ENCODE measurements around the gene KAT5.
"Not testable (repeated sequence)": the region's sequence is repeated elsewhere in the genome, so short reads cannot be mapped to it uniquely, and the experiment has no call there.

The KAT5 gene

DNA sequence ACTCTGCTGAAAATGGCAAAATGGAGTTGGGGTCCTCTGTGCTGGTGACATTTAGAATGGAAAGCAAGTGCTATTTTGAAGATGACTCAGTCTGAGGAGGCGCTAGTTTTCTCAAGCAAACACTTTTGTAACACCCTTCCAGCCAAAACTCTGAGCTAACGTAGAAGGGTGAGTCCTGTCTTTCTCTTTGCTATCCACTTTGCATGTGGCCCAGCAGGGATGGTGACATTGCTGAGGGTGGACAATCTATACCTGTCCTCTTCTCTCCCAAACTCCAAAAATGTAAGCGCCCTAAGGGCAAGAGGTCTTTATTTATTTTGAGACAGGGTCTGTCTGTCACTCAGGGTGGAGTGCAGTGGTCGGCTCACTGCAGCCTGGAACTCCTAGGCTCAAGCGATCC, 3.6 kb upstream of the KAT5 start:
- in situ Hi-C loops (cut with HindIII; ENCODE audit: low sequenced_read_pairs) = no loop called here

DNA sequence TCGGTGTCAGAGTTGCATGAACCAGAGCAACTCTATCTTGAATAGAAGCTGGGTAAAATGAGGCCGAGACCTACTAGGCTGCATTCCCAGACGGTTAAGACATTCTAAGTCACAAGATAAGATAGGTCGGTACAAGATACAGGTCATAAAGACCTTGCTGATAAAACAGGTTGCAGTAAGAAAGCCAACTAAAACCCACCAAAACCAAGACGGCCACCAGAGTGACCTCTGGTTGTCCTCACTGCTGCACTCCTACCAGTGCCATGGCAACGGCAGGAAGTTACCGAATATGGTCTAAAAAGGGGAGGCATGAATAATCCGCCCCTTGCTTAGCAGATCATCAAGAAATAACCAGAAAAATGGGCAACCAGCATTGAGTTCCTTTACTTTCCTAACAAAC, 2.4 kb upstream of the KAT5 start:
- in situ Hi-C loops (cut with HindIII; ENCODE audit: low sequenced_read_pairs) = no loop called here

DNA sequence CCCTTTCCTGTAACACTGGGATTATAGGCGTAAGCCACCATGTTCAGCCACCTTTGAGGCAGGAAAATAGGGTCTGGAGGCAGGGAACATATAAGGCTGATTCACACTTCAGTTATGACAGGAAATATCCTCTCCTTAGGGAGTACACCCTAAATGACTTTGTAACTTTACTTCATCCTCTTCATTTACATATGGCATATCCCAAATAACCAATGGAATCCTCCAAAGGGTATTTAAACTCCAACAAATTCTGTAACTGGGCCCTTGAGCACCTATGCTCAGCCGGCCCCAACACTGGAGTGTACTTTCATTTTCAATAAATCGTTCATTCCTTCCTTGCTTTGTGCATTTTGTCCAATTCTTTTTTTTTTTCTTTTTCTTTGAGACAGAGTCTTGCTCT, 1.6 kb upstream of the KAT5 start:
- in situ Hi-C loops (cut with HindIII; ENCODE audit: low sequenced_read_pairs) = no loop called here

- in situ Hi-C loops (cut with HindIII; ENCODE audit: low sequenced_read_pairs) = no loop called here
These were observed 603 bp downstream of the KAT5 start for GRCh38 chr11:65712633-65713076.

DNA sequence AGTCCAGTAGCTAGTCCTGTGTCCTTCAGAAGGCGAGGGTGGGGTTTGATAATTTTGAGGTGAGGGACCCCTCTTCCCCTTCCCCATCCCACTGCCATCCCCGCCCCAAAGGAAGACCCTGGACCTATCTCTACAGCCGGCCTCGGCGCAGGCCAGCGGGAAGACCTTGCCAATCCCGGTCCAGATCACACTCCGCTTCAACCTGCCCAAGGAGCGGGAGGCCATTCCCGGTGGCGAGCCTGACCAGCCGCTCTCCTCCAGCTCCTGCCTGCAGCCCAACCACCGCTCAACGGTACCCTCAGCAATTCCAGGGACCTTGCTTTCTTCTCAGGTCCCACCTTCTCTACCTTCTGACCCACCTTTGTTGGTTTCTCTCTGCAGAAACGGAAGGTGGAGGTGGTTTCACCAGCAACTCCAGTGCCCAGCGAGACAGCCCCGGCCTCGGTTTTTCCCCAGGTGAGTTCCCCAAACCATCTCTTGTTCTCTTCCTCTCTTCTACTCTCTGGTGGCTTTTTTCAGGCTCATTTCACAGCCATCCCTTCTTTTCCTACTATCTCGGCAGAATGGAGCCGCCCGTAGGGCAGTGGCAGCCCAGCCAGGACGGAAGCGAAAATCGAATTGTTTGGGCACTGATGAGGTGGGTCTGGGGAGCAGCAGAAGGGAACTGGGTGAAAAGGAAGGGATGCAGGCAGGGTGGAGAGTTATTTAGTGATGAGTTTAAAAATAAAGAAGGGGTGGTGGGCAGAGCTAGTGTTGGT, 1.3 kb downstream of the KAT5 start:
- in situ Hi-C loops (cut with HindIII; ENCODE audit: low sequenced_read_pairs) = no loop called here

DNA sequence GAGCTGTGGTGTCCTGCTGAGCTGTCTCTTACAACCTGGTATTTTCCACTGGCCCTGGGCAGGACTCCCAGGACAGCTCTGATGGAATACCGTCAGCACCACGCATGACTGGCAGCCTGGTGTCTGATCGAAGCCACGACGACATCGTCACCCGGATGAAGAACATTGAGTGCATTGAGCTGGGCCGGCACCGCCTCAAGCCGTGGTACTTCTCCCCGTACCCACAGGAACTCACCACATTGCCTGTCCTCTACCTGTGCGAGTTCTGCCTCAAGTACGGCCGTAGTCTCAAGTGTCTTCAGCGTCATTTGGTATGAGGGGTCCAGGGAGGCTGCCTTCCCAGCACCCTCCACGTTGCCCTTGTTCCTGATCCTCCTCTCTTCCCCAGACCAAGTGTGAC, 2.4 kb downstream of the KAT5 start:
- in situ Hi-C loops (cut with HindIII; ENCODE audit: low sequenced_read_pairs) = no loop called here

DNA sequence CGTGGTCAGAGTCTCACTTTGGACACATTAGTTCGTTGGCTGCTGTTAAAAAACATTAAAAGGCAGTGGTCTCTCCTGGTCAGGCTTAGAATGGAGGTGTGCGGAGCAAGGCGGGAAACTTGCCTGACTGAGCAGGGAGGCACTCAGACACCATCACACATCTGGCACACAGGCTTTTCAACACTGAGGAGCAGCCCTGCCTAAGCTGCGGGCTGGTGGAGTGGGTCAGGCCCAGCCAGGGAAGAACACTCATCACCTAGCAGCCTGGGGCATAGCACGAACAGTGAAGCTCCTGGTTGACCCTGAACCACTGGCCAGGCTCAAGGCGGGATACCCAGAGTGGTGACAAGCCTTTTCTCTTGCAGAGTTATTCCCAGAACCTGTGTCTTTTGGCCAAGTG, 4.2 kb downstream of the KAT5 start:
- in situ Hi-C loops (cut with HindIII; ENCODE audit: low sequenced_read_pairs) = no loop called here

- in situ Hi-C loops (cut with HindIII; ENCODE audit: low sequenced_read_pairs) = no loop called here
These were observed 4.8 kb downstream of the KAT5 start for GRCh38 chr11:65716774-65717405.

GRCh38 chr11:65717906-65718305, 5.9 kb downstream of the KAT5 start:
- in situ Hi-C loops (cut with HindIII; ENCODE audit: low sequenced_read_pairs) = no loop called here

DNA sequence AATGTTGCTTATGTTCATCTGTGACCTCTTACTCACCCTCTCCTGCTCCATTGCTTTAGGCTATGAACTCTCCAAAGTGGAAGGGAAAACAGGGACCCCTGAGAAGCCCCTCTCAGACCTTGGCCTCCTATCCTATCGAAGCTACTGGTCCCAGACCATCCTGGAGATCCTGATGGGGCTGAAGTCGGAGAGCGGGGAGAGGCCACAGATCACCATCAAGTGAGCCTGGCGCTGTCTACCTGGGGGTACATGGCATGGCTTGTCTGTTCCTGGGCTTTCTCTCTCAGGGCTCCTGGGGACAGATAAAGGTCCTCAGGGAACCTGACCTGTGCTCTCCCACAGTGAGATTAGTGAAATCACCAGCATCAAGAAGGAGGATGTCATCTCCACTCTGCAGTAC, 6.5 kb downstream of the KAT5 start:
- in situ Hi-C loops (cut with HindIII; ENCODE audit: low sequenced_read_pairs) = no loop called here

DNA sequence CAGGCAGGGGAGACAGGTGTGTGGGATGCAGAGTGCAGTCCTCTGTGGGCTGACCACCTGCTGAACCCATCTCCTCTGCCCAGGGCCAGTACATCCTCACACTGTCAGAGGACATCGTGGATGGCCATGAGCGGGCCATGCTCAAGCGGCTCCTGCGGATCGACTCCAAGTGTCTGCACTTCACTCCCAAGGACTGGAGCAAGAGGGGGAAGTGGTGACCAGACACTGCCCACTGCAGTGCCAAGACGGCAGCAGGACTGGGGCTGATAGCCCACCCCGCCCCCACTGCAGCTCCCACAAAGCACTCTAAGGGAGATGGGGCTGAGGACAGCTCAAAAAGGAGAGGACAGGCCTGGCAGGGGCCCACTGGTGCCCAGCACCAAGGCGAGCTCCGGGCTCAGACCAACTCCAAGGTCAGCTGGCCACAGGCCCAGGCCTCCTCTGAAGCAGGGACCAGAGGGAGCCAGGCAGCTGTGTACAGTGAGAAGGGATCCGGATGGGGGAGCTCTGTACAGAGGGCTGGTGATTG, 7.0 kb downstream of the KAT5 start:
- in situ Hi-C loops (cut with HindIII; ENCODE audit: low sequenced_read_pairs) = no loop called here

GRCh38 chr11:65719871-65720210, 7.8 kb downstream of the KAT5 start:
- in situ Hi-C loops (cut with HindIII; ENCODE audit: low sequenced_read_pairs) = no loop called here

GRCh38 chr11:65720211-65720934, 8.3 kb downstream of the KAT5 start, which contains the start of gene RNASEH2C:
RNASEH2C (minus strand) TSS chr11:65720798; CDS start chr11:65720758, 40 bp downstream.
- in situ Hi-C loops (cut with HindIII; ENCODE audit: low sequenced_read_pairs) = no loop called here

DNA sequence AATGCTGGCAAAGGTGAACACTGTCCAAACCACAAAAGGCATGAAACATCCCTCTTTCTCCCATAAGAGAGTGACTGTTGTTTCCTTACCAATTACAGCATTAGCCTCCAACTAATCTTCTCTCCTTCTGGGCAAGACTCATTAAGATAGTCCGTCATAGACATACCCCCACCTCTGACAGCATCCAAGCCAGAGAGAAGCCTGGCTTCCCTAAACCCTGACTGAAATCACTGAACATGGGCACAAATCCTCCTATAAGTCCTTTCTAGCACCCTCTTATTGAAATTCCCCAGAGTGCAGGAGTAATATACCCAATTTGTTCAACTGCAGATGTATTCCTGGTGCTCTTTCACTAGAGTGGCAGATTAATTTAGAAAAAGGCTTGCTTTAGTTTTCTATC, 10.2 kb downstream of the KAT5 start:
- in situ Hi-C loops (cut with HindIII; ENCODE audit: low sequenced_read_pairs) = no loop called here

- in situ Hi-C loops (cut with HindIII; ENCODE audit: low sequenced_read_pairs) = no loop called here
These were observed 14.6 kb downstream of the KAT5 start for GRCh38 chr11:65726660-65727059.

DNA sequence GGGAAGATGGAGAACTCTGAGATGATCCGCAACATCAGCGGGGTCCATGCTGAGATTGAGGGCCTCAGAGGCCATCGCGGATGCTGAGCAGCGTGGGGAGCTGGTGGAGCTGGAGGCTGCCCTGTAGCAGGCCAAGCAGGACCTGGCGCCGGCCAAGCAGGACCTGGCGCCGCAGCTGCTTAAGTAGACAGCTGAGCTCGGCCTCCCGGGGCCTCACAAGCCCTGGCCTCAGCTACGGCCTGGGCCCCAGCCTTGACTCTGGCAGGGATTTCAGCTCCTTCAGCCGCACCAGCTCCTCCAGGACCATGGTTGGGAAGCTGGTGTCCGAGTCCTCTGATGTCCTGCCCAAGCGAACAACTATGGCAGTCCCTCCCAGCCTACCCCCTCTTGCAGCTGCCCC, 15.8 kb downstream of the KAT5 start:
- in situ Hi-C loops (cut with HindIII; ENCODE audit: low sequenced_read_pairs) = no loop called here

DNA sequence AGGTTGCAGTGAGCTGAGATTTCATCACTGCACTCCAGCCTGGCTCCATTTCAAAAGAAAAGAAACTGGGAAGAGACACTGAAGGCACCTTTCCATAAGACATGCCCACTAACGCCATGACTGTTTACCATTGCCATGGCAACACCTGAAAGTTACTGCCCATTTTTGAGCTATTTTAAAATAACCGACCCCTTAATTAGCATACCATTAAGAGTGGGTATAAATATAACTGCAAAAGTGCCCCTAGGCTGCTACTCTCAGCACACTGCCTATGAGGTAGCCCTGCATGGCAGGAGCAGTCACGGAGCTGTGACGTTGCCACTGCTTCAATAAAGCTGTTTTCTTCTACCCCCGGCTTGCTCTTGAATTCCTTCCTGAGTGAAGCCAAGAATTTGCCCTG, 18.4 kb downstream of the KAT5 start:
- in situ Hi-C loops (cut with HindIII; ENCODE audit: low sequenced_read_pairs) = no loop called here

- in situ Hi-C loops (cut with HindIII; ENCODE audit: low sequenced_read_pairs) = not testable (repeated sequence)
These were observed 23.1 kb downstream of the KAT5 start for GRCh38 chr11:65735111-65735510.

DNA sequence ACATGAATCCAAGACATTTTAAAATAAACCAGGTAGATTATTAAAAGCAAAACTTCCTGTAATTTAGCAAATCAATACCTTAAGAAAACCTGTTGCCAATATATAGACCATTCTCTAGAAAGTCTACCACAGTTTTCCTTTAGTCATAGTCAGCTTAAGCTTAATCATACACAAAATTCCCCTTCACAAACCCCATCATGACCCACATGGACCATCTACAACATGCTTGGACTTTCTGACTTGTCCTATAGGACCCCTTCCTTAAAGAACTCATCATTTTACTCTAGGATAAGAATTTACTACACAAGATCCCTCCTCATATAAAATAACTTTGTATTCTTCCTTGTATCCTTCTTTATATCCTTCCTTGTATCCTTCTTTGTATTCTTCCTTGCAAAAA, 24.8 kb downstream of the KAT5 start:
- in situ Hi-C loops (cut with HindIII; ENCODE audit: low sequenced_read_pairs) = no loop called here

DNA sequence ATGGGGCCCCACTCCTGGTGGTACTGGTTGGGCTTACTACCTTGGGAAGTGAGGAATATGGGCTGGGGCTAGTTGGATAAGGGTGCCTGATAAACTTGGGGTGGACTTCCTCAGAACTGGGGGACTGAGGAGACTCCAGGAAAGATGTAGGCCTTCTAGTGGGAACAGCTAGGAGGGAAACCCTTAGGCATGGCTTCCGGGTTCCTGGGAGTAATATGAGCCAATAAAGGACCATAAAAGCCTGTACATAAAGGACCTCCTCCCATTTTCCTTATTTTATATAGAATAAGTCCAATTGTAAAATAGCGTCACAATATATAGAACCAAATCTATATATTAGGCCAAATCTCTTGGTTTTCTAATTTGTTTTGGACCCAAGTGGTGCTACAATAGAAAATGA, 27.0 kb downstream of the KAT5 start:
- in situ Hi-C loops (cut with HindIII; ENCODE audit: low sequenced_read_pairs) = no loop called here

DNA sequence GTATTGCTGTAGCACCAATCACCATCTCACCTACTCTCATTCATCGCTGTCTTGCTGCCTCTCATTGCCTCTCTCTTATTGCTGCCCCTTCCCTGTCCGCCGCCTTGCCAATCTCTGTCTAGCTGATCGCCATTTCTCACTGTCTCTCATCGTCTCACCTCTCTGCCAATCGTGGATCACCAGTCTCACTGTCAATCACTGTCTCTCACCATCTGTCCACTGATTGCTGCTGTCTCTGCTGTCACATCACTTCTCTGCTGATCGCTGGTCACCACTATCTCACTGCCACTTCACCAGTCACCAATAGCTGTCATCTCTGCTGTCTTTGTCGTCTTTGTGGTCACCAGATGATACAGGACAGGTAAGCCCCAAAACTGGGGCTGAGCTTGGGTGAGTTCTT, 29.1 kb downstream of the KAT5 start:
- in situ Hi-C loops (cut with HindIII; ENCODE audit: low sequenced_read_pairs) = no loop called here

DNA sequence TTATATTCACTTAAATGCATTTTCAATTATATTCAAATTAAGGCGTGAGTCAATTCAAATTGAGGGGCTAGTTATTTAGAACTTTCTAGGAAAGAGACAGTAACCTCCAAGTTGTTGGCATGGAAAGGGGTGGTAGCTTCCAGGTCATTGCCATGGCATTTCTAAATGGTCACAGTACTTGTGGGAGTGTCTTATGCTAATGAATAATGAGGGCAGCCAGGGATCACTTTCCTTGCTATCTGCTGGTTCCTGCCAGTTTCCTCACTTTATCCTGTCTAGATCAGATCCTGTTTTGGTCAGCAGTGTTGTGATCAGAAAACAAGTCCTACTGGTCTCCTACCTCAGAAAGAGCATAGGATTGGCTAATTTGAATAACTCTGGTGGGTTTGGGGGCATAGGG, 30.3 kb downstream of the KAT5 start:
- in situ Hi-C loops (cut with HindIII; ENCODE audit: low sequenced_read_pairs) = no loop called here
